Keratinocyte (primary cell): ENCODE results near the gene TPPP2. TPM values are rescaled to one million over a fixed set of nuclear protein-coding genes. Genes with fewer than 3 reads are reported as not detected.

Experiments
- DNase-seq: peaks from one replicate; pipeline ENCODE4 v3.0.0-alpha.2; 2011; ENCODE audit warnings: low read depth, missing footprints, low spot score
- FAIRE-seq: peaks from 2 replicates; lab custom pipeline; 2011; peaks lifted over from hg19 to GRCh38; lab: Jason Lieb, UNC
- H2AFZ ChIP-seq: 2 replicates; pipeline ENCODE4 v1.6.0; 2012; ENCODE audit warnings: low read length, control low read depth, inconsistent platforms; ENCODE audit not compliant: control insufficient read depth
- H3K27ac ChIP-seq: 2 replicates; pipeline ENCODE4 v1.5.1; 2011; ENCODE audit warnings: low read length; ENCODE audit not compliant: control insufficient read depth, insufficient read depth
- H3K27me3 ChIP-seq: 3 replicates; pipeline ENCODE4 v1.6.0; 2011; ENCODE audit warnings: low read length; ENCODE audit not compliant: control insufficient read depth, insufficient read depth; ENCODE audit errors: extremely low read depth
- H3K36me3 ChIP-seq, 2 experiments: 2 replicates in 1 of 2; 3 replicates in 1 of 2; pipeline ENCODE4 v1.5.1; 2011; ENCODE audit warnings: low read length in 2 of 2, mild to moderate bottlenecking in 1 of 2; ENCODE audit not compliant: control insufficient read depth in 2 of 2, insufficient read depth in 2 of 2; ENCODE audit errors: extremely low read depth in 1 of 2
- H3K4me1 ChIP-seq: 3 replicates; pipeline ENCODE4 v1.5.1; 2011; ENCODE audit warnings: low read length; ENCODE audit not compliant: control insufficient read depth, insufficient read depth; ENCODE audit errors: extremely low read depth
- H3K4me2 ChIP-seq: 3 replicates; pipeline ENCODE4 v1.6.0; 2011; ENCODE audit warnings: low read depth, low read length; ENCODE audit not compliant: control insufficient read depth, insufficient read depth; ENCODE audit errors: extremely low read depth
- H3K4me3 ChIP-seq, 3 experiments: fragments of 200-600 bp in 1 of 3; sonication (generic) in 1 of 3; 2 replicates in 2 of 3; 3 replicates in 1 of 3; pipeline ENCODE4 v1.5.1; 2011 to 2016; ENCODE audit warnings: low read length in 3 of 3, mild to moderate bottlenecking in 3 of 3, control low read depth in 2 of 3, inconsistent platforms in 1 of 3, low read depth in 1 of 3, mixed read lengths in 1 of 3, mixed run types in 1 of 3, moderate library complexity in 1 of 3; ENCODE audit not compliant: control insufficient read depth in 2 of 3, insufficient read depth in 2 of 3; ENCODE audit errors: extremely low read depth in 1 of 3
- H3K79me2 ChIP-seq: 2 replicates; pipeline ENCODE4 v1.6.0; 2012; ENCODE audit warnings: low read length; ENCODE audit not compliant: control insufficient read depth, insufficient read depth
- H3K9ac ChIP-seq: 3 replicates; pipeline ENCODE4 v1.6.0; 2011; ENCODE audit warnings: low read length; ENCODE audit not compliant: control insufficient read depth, insufficient read depth; ENCODE audit errors: extremely low read depth
- H3K9me1 ChIP-seq: 3 replicates; pipeline ENCODE4 v1.6.0; 2011; ENCODE audit warnings: low read length; ENCODE audit not compliant: control insufficient read depth, insufficient read depth; ENCODE audit errors: extremely low read depth
- H3K9me3 ChIP-seq: 2 replicates; pipeline ENCODE4 v1.5.1; 2012; ENCODE audit warnings: low read depth, low read length; ENCODE audit not compliant: control insufficient read depth
- H4K20me1 ChIP-seq: 3 replicates; pipeline ENCODE4 v1.6.0; 2011; ENCODE audit warnings: low read length; ENCODE audit not compliant: control insufficient read depth, insufficient read depth; ENCODE audit errors: extremely low read depth
- CTCF ChIP-seq, 3 experiments: IDR thresholded peaks in 1 of 3; conservative IDR thresholded peaks in 1 of 3; optimal IDR thresholded peaks in 1 of 3; 2 replicates in 2 of 3; 3 replicates in 1 of 3; pipeline versions ENCODE3 to v1.5.1; 2011; ENCODE audit warnings: low read length in 3 of 3, mild to moderate bottlenecking in 3 of 3, moderate library complexity in 2 of 3, control low read depth in 1 of 3, inconsistent platforms in 1 of 3; ENCODE audit not compliant: insufficient read depth in 2 of 3; ENCODE audit errors: extremely low read depth in 1 of 3
- EZH2 ChIP-seq: IDR thresholded peaks from one replicate; pipeline ENCODE4 v1.6.1; 2012; ENCODE audit warnings: inconsistent platforms, mild to moderate bottlenecking, low read length, moderate library complexity
- dilution Hi-C: fragments of 300-500 bp; cut with MboI; formaldehyde crosslinking; loops from one replicate; pipeline ENCODE4 v1.7.0; 2020; ENCODE audit warnings: low sequenced_read_pairs; ENCODE audit not compliant: extremely low pct_ligation_motif_present
- polyA plus RNA-seq, 5 experiments: library from polyadenylated mRNA; depleted of rRNA in 3 of 5; stranded (reverse) in 3 of 5; stranded (forward) in 1 of 5; unstranded in 1 of 5; fragments of >200 nt; gene quantifications; 1 replicate in 1 of 5; 2 replicates in 3 of 5; 3 replicates in 1 of 5; pipeline versions ENCODE4 v1.2.1 to v1.2.3, GENCODE V29; 2011 to 2012; ENCODE audit warnings: missing spikeins in 2 of 5, low read depth in 1 of 5, low replicate concordance in 1 of 5

Gene TPPP2
- polyA plus RNA-seq, 1 donor (not counting 4 experiments of a cell fraction or from before 2014, with no cell fraction given) = not detected

- H3K9me1 ChIP-seq = no peaks in the 10 kb centered on the region
- DNase-seq (no peak), FAIRE-seq (no peak)
- no peaks in the 10 kb centered on the region for H3K36me3 ChIP-seq
- no peak within 1 kb of the TSS for H2AFZ ChIP-seq
- H3K27me3 ChIP-seq = peaks cover 3% of the 10 kb centered on the region
- H3K4me1 ChIP-seq = peaks cover 12% of the 10 kb centered on the region
- H3K4me3 ChIP-seq = no peak within 1 kb of the TSS
- dilution Hi-C loops = no loop called here
- H4K20me1 ChIP-seq = no peaks in the 10 kb centered on the region
- H3K4me2 ChIP-seq = no peak within 1 kb of the TSS
- H3K27ac ChIP-seq = no peak within 1 kb of the TSS
- no peaks in the 10 kb centered on the region for H3K9me3 ChIP-seq
- H3K9ac ChIP-seq = no peak within 1 kb of the TSS
- TF ChIP-seq EZH2 (no peak), CTCF (optimal IDR thresholded peaks at IDR 0.05 in 1 of 3, IDR thresholded peaks at IDR 0.05 in 1 of 3, conservative IDR thresholded peaks at IDR 0.05 in 1 of 3; ENCODE audit: extremely low read depth in 1 of 3, insufficient read depth in 2 of 3, low read length in 3 of 3) (no peak)
- no peaks in the 10 kb centered on the region for H3K79me2 ChIP-seq
These were observed 4.7 kb downstream of the TPPP2 start, which contains the start of gene RNASE13 for GRCh38 chr14:21034707-21035106. TSS of gene RNASE13 (minus strand) at chr14:21034807. CDS start at chr14:21034288, 519 bp downstream.

- Histone ChIP-seq H3K9ac (no peak overlapping the region), H3K4me3 (no peak overlapping the region), H2AFZ (no peak overlapping the region), H3K4me2 (no peak overlapping the region), H3K27ac (no peak overlapping the region), H3K9me3 (no peaks in the 10 kb centered on the region), H3K79me2 (no peaks in the 10 kb centered on the region), H4K20me1 (no peaks in the 10 kb centered on the region), H3K9me1 (no peaks in the 10 kb centered on the region), H3K4me1 (peaks cover 32% of the 10 kb centered on the region), H3K36me3 (no peaks in the 10 kb centered on the region), H3K27me3 (no peaks in the 10 kb centered on the region)
- dilution Hi-C loops = no loop called here
- DNase-seq (no peak), FAIRE-seq (no peak)
- TF ChIP-seq CTCF (optimal IDR thresholded peaks at IDR 0.05 in 1 of 3, IDR thresholded peaks at IDR 0.05 in 1 of 3, conservative IDR thresholded peaks at IDR 0.05 in 1 of 3; ENCODE audit: extremely low read depth in 1 of 3, insufficient read depth in 2 of 3, low read length in 3 of 3) (no peak), EZH2 (no peak)
These were observed 6.7 kb downstream of the TPPP2 start for GRCh38 chr14:21036751-21037150.
